Measurements from ENCODE around the gene CWH43.
"Not testable (repeated sequence)": the region's sequence is repeated elsewhere in the genome, so short reads cannot be mapped to it uniquely, and the experiment has no call there.

CWH43 gene

DNA sequence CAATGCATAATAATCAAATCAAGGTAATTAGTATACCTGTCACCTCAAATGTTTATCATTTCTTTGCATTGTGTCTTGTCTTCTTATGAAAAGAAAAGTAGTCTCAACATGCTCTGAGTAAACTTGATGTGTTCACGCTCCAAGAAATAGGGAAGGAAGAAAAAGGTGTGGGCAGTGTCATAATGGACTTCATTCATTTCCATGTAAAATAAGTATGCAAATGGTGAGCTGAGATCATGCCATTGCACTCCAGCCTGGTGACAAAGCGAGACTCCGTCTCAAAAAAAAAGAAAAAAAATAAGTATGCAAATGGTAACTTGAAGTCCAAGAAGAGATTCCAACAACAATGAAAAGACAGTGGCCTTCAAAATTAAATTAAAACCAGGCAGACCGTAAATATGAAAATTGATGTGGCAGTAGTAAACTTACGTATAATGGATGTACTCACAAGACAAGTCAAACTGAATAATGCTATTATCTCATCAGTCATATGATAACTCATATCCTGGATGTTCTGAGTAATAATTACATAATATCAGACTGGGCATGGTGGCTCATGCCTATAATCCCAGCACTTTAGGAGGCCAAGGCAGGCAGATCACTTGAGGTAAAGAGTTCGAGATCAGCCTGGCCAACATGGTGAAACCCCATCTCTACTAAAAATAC, 6.0 kb upstream of the CWH43 start:
- DNase-seq, result no peak

DNA sequence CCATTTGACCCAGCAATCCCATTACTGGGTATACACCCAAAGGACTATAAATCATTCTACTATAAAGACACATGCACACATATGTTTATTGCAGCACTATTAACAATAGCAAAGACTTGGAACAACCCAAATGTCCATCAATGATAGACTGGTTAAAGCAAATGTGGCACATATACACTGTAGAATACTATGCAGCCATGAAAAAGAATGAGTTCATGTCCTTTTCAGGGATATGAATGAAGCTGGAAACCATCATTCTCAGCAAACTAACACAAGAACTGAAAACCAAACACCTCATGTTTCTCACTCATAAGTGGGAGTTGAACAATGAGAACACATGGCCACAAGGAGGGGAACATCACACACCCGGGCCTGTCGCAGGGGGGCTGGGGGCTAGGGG, 2.1 kb upstream of the CWH43 start:
- DNase-seq, result not testable (repeated sequence)

DNA sequence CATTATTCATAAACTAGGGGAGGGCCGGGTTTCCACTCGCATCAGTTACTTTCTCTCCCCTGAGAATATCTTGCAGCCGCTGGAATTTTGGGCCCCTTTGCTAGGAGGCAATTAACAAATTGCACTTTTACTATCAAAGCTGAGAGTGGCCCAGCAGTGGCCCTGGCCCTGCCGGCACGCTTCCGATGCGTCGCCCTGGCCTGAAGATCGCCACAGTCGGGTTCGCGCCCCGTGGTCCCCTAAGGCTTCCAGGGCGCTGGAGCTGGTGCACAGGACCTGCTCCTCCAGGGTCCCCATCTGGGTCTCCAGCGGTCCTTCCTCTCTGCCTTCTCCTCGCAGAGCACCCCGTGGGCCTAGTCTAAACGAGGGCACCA, 486 bp upstream of the CWH43 start:
- no peak for DNase-seq

DNA sequence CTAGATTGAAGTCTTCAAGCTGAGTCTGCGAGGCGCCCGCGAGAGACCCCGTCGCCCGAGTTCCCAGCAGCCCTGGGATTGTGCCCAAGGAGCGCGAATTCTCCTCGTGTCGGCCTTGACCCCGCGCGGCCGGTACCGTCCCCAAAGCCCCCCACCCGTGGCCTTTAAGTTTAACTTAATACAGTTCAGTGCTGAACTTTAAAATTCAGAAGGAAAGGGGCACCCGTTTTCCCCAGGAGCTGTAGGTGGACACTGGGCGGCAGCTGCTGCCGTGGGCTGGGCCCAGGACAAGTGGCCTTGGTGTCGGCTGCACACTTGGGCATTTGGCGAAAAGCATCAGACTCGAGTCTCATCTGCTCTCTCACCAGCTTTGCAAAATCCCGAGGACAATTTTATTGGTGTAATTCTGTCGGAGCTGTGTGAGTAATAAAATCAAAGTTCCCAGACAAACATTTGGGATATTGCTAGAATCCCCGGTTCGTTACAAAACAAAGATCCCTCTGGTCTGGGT, 634 bp downstream of the CWH43 start:
- no peak for DNase-seq

DNA sequence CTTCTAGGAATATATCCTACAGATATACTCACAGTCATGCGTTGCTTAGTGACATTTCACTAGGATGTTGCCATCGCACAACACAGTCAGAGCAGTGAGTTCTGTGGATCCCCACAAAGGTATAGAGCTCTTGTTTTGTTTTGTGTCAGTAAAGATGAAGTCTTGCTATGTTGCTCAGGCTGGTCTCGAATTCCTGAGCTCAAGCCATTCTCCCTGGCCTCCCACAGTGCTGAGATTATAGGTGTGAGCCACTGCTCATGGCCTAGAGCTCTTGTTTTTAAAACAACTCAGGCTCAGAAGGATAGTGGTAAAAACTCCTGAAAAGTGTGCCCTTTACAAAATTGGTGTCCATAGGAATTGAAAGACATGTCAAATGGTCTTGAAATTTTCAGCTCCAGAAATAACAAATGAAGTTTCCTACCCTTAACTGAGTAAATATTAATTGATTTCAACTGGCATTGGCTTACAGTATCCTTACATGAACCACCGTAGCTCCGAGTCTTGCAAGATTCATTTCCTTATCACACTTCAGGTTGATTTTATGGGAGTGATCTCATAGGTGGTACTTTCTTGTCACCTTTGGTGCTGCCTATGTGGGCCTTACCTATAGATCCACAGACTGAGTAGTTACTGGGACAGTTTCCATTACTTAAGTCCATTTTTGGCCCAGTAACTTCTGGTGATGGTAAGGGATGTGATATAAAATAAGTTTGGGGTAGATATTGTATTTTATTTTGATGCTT, 3.6 kb downstream of the CWH43 start:
- no peak for DNase-seq

DNA sequence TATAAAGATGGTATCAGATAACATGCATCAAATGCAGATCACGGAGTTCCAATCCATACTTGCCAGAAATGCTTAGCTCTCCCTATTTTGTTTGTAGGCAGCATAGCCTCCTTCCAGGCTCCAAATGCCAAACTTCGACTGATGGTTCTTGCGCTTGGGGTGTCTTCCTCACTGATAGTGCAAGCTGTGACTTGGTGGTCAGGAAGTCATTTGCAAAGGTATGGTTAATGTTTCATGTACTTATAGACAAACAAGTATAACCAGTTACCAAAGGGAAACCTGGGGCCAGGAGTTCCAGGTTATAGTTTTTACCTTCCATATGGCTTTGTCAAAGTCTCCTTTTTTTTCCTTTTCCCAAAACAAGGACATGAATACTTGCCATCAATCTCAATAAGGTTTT, 5.3 kb downstream of the CWH43 start:
- no peak for DNase-seq

DNA sequence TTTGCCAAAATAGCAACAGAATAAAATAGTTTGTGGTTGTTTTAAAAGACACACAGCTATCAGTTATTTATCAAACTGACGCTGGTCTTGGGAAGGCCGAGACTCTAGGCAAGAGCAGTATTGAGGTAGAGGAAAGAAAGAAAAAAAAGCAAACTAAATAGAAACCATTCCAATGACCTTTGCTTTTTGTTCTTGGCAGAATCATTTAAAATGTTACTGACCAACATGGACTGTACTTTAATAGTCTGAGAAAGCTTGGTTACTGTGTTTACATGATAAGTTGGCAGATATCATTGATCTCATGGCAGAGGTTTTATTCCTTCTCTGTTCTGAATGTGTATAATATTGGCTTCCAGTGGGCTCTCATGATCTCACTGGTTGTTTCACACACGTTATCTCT, 11.9 kb downstream of the CWH43 start:
- no peak for DNase-seq

DNA sequence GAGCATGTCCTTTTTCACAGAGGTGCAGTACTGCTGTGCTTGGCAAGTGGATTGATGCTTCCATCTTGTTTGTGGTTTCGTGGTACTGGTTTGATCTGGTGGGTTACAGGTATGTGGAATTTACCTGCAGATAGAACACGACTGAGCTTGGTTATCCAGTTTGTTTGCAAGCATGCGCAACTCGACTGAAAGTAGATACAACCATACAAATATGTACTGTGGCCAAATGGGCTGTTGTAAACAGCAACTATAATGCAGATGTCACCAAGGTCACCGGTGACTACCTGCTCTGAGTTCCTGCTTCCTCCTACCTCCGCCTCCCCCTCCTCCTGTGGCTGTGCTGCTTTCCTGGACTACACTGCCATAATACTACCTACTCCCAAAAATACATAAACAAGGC, 12.4 kb downstream of the CWH43 start:
- no peak for DNase-seq

DNA sequence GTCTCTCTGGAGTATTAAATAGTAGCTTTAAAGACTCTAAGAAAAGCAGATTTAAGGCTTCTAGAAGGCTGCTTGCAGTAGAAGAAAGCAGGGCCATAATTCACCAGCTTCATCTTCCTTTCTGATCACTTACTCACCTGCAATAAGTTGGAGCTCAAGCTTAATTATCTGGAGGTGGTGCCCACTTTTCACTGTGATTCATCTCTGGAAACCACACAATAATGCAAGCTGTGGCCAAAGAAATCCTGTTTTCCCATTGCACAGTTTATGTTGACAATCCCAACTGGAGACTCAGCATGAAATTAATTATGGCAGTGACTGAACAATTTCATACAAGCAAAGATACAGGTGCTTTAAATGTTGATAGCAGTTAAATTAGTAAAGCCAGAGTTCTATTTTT, 14.7 kb downstream of the CWH43 start:
- DNase-seq, result peak; percentile 63

DNA sequence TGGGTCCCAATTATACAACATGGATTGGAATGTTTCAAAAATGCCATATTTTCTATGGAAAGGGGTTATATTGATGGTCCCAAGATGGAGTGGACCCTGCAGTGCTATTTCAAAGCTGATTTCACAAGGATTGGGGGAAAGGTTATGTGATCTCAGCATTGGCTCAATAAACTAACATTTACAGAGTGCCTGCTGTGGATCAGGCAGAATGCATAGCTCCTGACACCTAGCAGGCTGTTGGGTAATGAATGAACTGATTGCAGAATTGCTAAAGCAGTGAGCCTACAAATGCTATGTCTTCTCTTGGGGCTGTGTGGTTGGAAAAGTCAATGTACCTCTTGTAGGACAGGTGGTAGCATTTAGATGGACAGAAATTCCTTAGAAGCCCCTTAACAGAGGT, 16.9 kb downstream of the CWH43 start:
- DNase-seq, result no peak

DNA sequence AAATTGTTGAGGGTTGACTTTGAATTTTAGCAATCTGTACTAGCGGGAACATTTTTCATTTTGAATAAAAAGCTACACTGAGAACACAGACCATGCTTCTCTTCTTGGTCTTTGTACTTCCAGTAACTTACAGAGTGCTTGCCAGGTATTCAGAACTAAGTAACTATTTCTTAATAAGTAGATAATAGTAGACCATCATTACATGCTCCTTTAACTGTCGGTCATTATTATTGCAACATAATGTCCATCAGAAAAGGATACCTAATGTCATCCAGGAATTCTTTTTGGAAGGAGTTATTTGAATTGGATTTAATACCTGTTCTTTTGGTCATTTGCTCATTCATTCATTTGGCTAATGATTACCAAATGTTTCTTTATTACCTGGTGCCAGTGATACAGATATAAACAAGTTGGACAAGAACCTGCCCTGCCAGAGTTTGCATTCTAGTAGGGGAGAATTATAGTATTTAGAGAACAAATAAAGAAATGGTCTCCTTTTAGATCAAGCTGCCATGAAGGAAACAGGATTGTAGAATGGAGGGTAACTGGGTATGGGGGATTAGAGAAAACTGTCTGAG, 32.7 kb downstream of the CWH43 start:
- no peak for DNase-seq

DNA sequence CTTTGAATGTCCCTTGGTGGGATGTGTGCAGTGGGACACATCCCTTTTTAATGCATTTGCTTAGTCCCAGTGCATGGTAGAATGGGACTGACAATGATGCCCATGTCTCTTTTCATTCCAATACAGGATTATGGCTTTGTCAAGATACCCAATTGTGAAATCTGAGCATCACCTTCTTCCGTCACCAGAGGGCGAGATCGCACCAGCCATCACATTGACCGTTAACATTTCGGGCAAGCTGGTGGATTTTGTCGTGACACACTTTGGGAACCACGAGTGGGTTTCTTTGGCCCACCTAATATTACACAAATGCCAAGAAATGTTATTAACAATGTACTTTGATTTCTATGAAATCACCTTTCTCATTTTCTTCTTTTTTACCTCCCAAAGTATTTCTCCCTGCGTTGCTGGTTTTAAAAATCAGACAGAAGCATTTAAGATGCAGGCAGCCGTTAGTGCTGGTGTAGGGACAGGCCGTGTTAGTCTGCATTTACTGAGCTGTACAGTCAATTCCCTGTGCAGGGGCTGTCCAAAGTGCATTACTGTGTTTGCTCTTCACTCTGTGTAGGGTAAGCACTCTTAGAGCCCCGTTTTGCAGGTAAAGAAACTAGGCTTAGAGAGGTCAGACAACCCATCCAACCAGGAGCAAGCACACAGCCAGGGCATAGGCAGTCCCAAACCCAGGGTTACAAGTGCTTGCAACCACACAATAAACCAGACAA, 46.5 kb downstream of the CWH43 start:
- DNase-seq, result peak; percentile 32

DNA sequence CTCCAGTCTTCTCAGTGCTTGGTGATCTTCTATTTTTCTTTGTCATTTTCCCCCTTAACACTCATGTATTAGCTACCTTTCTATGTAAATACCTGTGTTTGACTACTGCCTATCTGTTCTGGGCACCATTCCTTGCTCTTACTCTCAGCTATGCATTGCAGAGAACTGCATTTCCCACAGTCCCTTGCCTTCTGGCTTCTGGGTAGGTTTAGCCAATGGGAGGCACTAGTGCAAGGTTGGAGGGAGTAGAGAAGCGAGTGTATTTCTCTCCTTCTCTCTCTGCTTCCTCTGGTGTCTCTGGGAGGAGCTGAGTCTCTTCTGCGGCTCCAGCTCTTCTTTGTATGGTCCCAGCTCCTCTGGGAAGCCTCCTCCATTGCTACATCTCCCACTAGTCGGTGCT, 50.5 kb downstream of the CWH43 start:
- no peak for DNase-seq

DNA sequence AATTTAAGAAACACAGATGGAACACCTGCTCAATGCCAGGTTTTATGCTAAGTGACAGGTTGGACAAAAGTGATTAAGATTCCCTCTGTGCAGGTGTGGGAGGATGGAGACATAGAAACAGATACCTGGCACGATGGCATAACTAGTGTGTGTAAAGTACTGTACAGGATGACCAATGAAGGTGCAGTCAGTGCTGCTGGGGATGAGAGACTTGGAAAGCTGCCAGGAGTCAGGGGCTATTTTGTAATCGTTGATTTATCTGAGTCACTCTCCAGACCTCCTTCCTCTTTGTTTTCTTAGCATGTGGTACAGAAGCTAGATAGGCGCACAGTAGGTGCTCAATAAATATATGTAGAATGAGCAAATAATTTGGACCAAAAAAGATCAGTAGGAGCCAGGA, 58.2 kb downstream of the CWH43 start:
- peak; percentile 72 for DNase-seq

DNA sequence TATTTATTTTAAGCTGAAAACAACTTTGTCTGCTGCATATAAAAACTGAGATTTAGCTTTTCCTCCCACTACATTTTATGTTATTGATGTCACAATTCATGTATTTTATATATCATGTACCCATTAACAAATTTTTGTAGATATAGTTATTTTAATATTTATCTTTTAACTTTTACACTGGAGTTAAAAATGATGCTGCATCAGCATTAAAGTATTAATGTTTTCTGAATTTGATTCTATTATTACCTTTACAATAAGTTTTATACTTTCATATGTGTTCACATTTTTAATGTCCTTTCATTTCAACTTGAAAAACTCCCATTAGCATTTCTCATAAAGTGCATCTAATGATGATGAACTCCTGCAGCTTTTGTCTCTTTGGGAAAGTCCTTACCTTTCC, 72.2 kb downstream of the CWH43 start:
- no peak for DNase-seq

DNA sequence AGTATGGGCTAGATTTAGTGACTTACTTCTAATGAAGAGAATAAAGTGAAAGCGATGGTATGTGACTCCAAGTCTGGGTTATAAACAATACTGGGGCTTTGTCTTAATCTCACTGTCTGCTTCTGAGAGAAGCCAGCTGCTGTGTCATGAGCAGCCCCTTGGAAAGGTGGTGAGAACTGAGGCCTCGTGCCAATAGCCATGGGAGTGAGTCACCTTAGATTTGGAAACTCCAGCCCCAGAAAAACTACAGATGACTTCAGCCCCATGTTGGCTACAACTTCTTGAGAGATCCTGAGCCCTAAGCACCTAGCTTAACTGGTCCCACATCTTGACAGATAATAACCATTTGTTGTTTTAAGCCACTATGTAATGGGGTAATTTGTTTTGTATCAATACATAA, 77.6 kb downstream of the CWH43 start:
- DNase-seq, result no peak

DNA sequence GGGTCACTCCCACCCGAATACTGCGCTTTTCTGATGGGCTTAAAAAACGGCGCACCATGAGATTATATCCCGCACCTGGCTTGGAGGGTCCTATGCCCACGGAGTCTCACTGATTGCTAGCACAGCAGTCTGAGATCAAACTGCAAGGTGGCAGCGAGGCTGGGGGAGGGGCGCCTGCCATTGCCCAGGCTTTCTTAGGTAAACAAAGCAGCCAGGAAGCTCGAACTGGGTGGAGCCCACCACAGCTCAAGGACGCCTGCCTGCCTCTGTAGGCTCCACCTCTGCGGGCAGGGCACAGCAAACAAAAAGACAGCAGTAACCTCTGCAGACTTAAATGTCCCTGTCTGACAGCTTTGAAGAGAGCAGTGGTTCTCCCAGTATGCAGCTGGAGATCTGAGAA, 86.1 kb downstream of the CWH43 start:
- not testable (repeated sequence) for DNase-seq

DNA sequence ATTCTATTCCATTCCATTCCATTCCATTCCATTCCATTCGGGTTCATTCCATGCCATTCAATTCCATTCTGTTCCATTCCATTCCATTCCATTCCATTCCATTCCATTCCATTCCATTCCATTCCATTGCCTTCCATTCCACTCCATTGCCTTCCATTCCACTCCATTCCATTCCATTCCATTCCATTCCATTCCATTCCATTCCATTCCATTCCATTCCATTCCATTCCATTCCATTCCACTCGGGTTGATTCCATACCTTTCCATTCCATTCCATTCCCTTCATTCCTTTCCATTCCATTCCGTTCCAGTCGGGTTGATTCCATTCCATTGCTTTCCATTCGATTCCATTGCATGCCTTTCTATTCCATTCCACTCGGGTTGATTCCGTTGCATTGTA, 105.8 kb downstream of the CWH43 start:
- DNase-seq, result not testable (repeated sequence)

DNA sequence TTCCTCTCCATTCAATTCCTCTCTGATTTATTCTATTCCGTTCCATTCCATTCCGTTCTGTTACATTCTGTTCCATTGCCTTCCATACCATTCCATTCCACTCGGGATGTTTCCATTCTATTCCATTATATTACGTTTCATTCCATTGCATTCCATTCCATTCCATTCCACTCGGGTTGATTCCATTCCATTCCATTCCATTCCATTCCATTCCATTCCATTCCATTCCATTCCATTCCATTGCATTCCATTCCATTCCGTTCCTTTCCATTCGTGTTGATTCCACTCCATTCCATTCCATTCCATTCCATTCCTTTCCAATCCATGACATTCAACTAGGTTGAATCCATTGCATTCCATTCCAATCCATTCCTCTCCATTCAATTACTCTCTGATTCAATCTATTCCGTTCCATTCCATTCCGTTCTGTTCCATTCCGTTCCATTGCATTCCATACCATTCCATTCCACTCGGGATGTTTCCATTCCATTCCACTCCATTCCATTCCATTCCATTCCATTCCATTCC, 106.6 kb downstream of the CWH43 start:
- not testable (repeated sequence) for DNase-seq

DNA sequence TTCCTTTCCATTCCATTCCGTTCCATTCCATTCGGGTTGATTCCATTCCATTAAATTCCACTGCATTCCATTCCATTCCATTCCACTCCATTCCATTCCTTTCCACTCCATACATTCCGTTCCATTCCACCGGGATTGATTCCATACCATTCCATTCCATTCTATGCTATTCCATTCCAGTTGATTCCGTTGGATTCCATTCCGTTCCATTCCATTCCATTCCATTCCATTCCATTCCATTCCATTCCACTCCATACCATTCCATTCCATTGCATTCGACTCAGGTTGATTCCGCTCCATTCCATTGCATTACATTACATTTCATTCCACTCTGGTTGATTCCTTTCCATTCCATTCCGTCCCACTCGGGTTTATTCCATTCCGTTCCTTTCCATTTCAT, 110.1 kb downstream of the CWH43 start:
- DNase-seq, result not testable (repeated sequence)

DNA sequence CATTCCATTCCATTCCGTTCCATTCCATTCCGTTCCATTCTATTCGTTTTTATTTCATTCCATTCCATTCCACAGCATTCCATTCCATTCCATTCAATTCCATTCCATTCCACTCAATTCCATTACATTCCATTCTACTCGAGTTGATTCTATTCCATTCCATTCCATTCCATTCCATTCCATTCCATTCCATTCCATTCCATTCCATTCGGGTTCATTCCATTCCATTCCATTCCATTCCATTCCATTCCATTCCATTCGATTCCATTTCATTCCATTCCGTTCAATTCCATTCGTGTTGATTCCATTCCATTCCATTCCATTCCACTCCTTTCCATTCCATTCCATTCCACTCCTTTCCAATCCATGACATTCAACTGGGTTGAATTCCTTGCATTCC, 110.6 kb downstream of the CWH43 start:
- DNase-seq, result not testable (repeated sequence)

DNA sequence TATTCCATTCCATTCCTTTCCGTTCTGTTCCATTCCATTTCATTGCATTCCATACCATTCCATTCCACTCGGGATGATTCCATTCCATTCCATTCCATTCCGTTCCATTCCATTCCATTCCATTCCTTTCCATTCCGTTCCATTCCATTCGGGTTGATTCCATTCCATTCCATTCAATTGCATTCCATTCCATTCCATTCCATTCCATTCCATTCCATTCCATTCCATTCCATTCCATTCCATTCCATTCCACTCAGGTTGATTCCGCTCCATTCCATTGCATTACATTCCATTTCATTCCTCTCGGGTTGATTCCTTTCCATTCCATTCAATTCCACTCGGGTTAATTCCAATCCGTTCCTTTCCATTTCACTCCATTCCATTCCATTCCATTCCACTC, 111.0 kb downstream of the CWH43 start:
- DNase-seq, result not testable (repeated sequence)

DNA sequence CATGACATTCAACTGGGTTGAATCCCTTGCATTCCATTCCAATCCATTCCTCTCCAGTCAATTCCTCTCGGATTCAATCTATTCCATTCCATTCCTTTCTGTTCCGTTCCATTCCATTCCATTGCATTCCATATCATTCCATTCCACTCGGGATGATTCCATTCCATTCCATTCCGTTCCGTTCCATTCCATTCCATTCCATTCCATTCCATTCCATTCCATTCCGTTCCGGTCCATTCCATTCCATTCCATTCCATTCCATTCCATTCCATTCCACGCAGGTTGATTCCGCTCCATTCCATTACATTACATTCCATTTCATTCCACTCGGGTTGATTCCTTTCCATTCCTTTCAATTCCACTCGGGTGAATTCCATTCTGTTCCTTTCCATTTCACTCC, 111.4 kb downstream of the CWH43 start:
- not testable (repeated sequence) for DNase-seq
